Measurements from ENCODE around the gene SPTSSB.

Gene SPTSSB

GRCh38 chr3:161336661-161337060 lies 34.7 kb downstream of the SPTSSB start:
- DNase-seq, result no peak

DNA sequence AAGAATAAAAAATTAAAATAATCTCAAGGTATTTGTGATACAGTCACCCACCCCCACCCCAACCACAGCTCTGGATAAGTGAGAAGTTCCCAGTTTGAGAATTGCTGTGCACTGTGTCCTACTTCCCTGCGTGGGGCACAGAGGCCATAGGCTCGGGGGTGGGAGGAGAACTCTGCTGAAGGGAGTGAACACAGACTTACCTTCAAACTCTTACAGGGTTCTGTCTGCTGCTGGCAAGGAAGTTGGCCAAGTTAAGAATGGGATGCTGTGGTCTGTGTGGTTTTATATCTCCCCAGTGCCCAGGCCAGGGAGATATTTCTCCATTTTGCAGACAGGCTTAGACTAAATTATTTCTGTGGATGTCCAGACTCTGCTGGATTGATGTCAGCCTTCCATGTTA lies 37.6 kb downstream of the SPTSSB start:
- DNase-seq, result no peak

- DNase-seq, result no peak
Observed at GRCh38 chr3:161332792-161333191, 38.5 kb downstream of the SPTSSB start.

- no peak for DNase-seq
Observed at GRCh38 chr3:161325059-161325458, 46.3 kb downstream of the SPTSSB start.

GRCh38 chr3:161323926-161324621 lies 47.2 kb downstream of the SPTSSB start:
- no peak for DNase-seq

DNA sequence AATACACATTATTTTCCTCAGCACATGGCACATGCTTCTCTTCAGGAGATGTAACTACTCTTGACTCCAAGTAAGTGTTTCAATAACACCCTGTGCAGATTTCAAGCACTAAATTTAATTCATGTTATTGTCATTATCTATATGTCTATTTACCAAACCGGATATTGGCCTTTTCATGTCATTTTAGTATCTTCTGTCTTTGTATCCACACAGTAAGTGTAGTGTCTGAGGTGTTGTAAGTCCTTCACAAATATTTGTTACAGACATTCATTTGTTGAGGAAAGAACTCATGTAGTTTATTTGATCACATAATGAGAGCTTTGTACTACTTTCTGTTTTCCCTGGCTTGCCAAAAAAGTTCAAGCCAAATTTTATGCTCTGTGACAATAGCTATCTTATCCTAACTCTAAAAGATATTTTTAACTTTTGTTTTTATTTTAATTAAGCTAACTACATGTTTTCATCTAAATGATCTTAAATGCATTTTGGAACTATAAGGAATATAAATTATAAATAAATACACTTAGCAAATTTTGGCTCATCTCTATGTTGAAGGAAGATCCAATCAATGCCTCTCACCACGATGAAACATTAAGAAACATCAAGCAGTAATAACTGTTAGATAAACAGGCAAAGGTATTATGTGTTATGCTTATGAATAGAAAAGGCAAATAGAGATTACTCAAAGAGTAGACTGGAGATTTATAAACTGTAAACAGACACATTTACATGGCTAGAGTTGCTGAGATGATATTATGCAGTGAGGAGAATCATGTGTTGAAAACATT lies 48.3 kb downstream of the SPTSSB start:
- no peak for DNase-seq

- DNase-seq, result no peak
Observed at GRCh38 chr3:161320837-161321236, 50.5 kb downstream of the SPTSSB start.

DNA sequence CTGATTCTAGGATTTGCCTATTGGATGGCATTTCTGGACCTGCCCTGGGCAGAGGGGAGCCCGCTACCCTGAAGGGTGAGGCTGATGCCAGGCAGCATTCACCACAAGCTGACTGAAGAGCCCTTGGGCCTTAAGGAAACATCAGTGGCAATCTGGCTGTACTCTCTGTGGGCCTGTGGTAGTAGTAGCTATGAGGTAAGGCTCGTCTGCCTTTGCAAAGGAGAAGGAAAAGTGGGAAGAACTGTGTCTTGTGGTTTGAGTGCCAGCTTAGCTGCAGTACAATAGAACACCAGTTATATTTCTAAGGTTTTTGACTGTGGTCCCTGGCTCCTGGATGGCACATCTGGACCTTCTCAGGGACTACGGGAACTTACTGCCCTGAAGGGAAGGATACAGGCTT lies 51.5 kb downstream of the SPTSSB start:
- no peak for DNase-seq

DNA sequence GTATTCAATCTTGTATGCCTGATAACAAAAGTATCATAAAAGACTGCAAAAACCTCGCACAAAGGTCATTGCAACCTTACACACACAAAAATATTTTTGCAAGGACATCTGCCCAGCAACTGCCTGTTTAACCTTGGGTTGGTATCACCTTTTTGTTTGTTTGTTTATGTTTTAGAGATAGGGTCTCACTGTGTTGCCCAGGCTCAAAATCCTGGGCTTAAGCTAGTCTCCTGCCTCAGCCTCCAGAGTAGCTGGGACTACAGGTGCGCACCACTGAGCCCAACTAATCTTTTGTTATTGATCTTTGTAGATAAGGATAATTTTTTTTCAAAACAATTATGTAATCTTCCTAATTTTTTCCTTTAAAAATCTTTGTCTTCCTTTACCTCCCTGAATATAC lies 54.2 kb downstream of the SPTSSB start:
- no peak for DNase-seq

- DNase-seq, result no peak
Observed at GRCh38 chr3:161316006-161316689, 55.2 kb downstream of the SPTSSB start.

- DNase-seq, result no peak
Observed at GRCh38 chr3:161314836-161315395, 56.4 kb downstream of the SPTSSB start.

DNA sequence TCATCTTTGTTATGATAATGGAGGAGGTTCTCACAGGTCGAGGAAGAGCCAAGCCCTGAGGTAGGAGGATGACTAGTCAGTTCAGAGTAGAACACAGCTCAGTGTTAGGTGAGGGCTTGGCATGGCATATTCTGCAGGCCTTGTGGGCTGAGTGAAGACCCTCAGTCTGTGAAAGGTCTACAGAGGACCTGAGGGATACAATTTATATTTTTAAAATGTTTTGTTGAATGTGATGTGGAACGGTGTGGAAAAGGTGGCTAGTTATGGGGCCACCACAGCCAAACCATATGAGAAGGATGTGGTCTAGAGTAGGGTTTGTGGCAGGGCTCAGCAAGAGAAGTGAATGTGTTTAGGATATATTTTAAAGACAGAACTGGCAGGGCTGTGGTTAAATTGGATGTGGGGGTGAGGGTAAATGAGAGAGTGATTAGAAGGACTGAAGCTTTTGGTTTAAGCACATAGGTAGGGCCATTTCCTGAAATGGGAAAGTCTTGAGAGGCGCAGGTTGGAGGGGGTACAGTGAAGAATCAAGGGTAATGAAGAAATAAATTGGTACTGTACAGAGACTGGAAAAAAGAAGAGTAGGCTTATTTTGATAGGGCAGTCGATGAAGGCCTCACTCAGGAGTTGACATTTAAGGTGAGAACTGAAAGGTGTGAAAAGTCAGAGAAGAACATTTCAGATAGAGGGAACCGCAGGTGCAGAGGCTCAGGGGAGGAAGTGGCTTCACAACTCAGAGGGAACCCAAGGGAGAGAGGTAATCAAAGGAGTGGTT lies 60.5 kb downstream of the SPTSSB start:
- no peak for DNase-seq

DNA sequence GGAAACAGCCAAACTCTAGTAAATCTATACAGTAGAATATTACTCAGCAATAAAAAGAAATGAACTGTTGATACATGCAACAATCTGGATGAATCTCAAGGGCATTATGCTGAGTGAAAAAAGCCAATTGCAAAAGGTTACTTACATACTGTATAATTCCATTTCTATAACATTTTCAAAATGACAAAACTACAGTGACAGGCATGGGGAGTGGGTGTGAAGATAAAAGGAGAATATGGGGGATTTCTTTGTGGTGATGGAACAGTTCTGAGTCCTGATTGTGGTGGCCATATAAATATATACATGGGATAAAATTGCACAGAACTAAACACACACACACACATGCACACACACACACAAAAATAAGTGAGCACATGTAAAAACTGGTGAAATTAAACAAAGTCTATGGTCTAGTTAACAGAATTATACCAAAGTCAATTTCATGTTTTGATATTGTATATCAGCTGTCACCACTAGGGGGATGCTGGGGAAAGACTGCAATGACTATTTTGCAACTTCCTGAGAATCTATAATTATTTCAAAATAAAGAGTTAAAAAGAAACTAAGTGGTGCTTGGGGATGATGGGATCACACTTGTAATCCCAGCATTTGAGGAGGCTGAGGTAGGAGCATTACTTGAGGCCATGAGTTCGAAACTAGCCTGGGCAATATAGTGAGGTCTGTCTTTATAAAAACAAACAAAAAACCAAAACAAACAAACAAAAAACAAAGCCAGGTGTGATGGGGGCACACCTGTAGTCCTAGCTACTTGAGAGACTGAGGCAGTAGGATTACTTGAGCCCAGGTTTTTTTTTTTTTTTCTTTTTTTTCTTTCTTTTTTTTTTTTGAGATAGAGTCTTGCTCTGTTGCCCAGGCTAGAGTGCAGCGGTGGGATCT lies 66.0 kb downstream of the SPTSSB start:
- no peak for DNase-seq

- DNase-seq, result no peak
Observed at GRCh38 chr3:161296814-161297213, 74.5 kb downstream of the SPTSSB start.

DNA sequence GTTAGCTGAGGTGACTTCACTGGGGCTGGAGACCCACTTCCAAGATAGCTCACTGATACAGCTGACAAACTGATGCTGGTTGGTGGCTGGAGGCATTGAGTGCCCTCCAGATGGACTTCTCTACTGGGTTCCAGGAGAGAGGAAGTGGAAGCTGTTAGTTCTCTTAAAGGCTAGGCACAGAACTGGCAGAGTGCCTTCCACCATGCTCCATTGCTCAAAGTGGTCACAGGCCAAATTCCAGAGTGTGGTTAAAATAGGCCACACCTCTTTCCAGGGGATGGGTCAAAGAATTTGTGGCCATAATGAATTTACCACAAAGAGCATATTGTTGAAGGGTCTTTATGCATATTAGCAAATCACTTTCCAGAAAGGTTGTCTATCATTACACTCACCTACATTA lies 76.0 kb downstream of the SPTSSB start:
- DNase-seq, result no peak
